DOHH2 (cell line): Measurements from ENCODE around the gene NLK.
"Not testable (repeated sequence)": the region's sequence is repeated elsewhere in the genome, so short reads cannot be mapped to it uniquely, and the experiment has no call there.

ENCODE experiments used
- EZH2phosphoT487 ChIP-seq: fragments of 200-600 bp; sonication (generic); IDR thresholded peaks from 2 replicates; pipeline ENCODE4 v1.6.1; 2017; ENCODE audit warnings: borderline replicate concordance, mild to moderate bottlenecking, antibody characterized with exemption, low read length, moderate library complexity, mixed read lengths
- TF ChIP-seq, protein P1 (sequence below): fragments of 200-600 bp; sonication (generic); IDR thresholded peaks from one replicate; pipeline ENCODE4 v1.5.1; 2014; ENCODE audit warnings: antibody characterized with exemption, mild to moderate bottlenecking, low read depth, low read length; ENCODE audit not compliant: poor library complexity, severe bottlenecking

DNA sequence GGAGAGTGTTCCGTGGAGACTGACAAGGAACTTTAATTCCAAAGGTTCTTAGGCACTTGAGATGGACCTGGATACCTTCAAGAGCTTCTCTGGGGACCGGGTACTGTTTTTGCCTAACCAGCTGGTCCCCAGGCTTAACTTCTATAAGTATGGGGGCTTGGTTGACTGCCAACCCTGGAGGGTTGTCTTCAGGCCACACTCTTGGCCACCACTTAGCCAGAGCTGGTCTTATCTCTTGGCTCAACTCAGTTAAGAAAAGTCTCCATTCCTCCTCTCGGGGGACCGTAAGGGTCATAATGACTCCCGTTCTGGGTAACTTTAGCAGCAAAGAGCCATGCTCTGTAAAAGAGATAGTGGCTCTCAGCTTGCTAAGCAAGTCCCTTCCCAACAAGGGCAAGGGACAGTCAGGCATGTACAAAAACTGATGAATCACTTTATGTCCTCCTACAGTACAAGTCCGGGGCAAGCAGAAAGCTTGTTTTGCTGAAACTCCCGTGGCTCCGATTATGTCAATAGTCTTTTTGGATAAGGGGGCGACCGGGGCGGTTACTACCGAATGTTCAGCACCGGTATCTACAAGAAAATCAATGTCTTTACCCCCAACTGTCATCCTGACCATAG, 193.7 kb downstream of the NLK start:
- TF ChIP-seq, protein P1, sequence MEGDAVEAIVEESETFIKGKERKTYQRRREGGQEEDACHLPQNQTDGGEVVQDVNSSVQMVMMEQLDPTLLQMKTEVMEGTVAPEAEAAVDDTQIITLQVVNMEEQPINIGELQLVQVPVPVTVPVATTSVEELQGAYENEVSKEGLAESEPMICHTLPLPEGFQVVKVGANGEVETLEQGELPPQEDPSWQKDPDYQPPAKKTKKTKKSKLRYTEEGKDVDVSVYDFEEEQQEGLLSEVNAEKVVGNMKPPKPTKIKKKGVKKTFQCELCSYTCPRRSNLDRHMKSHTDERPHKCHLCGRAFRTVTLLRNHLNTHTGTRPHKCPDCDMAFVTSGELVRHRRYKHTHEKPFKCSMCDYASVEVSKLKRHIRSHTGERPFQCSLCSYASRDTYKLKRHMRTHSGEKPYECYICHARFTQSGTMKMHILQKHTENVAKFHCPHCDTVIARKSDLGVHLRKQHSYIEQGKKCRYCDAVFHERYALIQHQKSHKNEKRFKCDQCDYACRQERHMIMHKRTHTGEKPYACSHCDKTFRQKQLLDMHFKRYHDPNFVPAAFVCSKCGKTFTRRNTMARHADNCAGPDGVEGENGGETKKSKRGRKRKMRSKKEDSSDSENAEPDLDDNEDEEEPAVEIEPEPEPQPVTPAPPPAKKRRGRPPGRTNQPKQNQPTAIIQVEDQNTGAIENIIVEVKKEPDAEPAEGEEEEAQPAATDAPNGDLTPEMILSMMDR, result not testable (repeated sequence)
- TF ChIP-seq EZH2phosphoT487, result not testable (repeated sequence)
